Spleen (tissue), 11 donors: Measurements from ENCODE around the gene LTBP1. TPM values are rescaled to one million over a fixed set of nuclear protein-coding genes. Genes with fewer than 3 reads are reported as not detected.

Experiments
- DNase-seq: peaks from one replicate; pipeline ENCODE4 v3.0.0-alpha.2; 2020
- H3K27ac ChIP-seq, 8 donors: fragments of 200-600 bp; sonication (generic) in 7 of 8; 1 replicate in 4 of 8; 2 replicates in 4 of 8; pipeline versions ENCODE4 v1.5.0 to v1.8.0; 2016 to 2021; ENCODE audit warnings: inconsistent platforms in 4 of 8, mild to moderate bottlenecking in 4 of 8, moderate library complexity in 1 of 8
- H3K27me3 ChIP-seq, 7 donors: fragments of 200-600 bp; sonication (generic) in 6 of 7; replicated peaks in 1 of 7; 1 replicate in 4 of 7; 2 replicates in 3 of 7; pipeline versions ENCODE4 v1.5.0 to v1.8.0; 2016 to 2021; ENCODE audit warnings: inconsistent platforms in 3 of 7, mild to moderate bottlenecking in 1 of 7
- H3K36me3 ChIP-seq, 6 donors: fragments of 200-600 bp; sonication (generic) in 5 of 6; 1 replicate in 4 of 6; 2 replicates in 2 of 6; pipeline versions ENCODE4 v1.5.0 to v1.8.0; 2016 to 2021; ENCODE audit warnings: inconsistent platforms in 2 of 6
- H3K4me1 ChIP-seq, 6 donors: fragments of 200-600 bp; sonication (generic) in 5 of 6; 1 replicate in 3 of 6; 2 replicates in 3 of 6; pipeline versions ENCODE4 v1.5.0 to v1.8.0; 2016 to 2021; ENCODE audit warnings: inconsistent platforms in 3 of 6
- H3K4me3 ChIP-seq, 8 donors: fragments of 200-600 bp; sonication (generic) in 7 of 8; 1 replicate in 4 of 8; 2 replicates in 4 of 8; pipeline versions ENCODE4 v1.5.0 to v1.8.0; 2016 to 2021; ENCODE audit warnings: inconsistent platforms in 4 of 8, mild to moderate bottlenecking in 4 of 8, moderate library complexity in 2 of 8
- H3K9me3 ChIP-seq, 8 donors: fragments of 200-600 bp; sonication (generic) in 7 of 8; 1 replicate in 4 of 8; 2 replicates in 4 of 8; pipeline versions ENCODE4 v1.5.0 to v1.8.0; 2016 to 2021; ENCODE audit warnings: inconsistent platforms in 4 of 8
- CTCF ChIP-seq, 11 experiments: fragments of 200-600 bp in 7 of 11; fragments of 450-650 bp in 4 of 11; sonication (generic) in 4 of 11; IDR thresholded peaks in 8 of 11; conservative IDR thresholded peaks in 3 of 11; 1 replicate in 7 of 11; 2 replicates in 4 of 11; pipeline versions ENCODE4 v1.4.0 to v1.8.0; 2016 to 2021; ENCODE audit warnings: antibody characterized with exemption in 11 of 11, inconsistent platforms in 4 of 11, mild to moderate bottlenecking in 1 of 11
- POLR2A ChIP-seq, 3 donors: fragments of 450-650 bp; IDR thresholded peaks; one replicate each; pipeline ENCODE4 v1.5.1; 2017; ENCODE audit warnings: antibody characterized with exemption in 3 of 3, mild to moderate bottlenecking in 1 of 3
- POLR2AphosphoS5 ChIP-seq, 3 donors: sonication (generic); formaldehyde crosslinking; IDR thresholded peaks; one replicate each; pipeline ENCODE4 v1.5.1; 2017; ENCODE audit warnings: antibody characterized with exemption in 3 of 3
- WGBS, 5 donors: extraction: QIAGEN DNeasy Blood & Tissue Kit in 3 of 5; methylation state at CpG; one replicate each; pipeline versions ENCODE4 v1.1.5 to v1.1.7; 2013 to 2018; 5-methylcytosine and 5-hydroxymethylcytosine counted together
- intact Hi-C: fragments of 100-400 bp; cut with DNase I; formaldehyde crosslinking; loops from one replicate; pipeline ENCODE4 v1.15.0; 2023; ENCODE audit warnings: low total_unique reads
- polyA plus RNA-seq, 3 donors: library from polyadenylated mRNA; stranded (reverse); fragments of 200-250 nt; gene quantifications; one replicate each; pipeline ENCODE4 v1.2.1, GENCODE V29; 2013
- total RNA-seq, 7 donors: library from RNA; depleted of rRNA in 3 of 7; stranded (reverse); fragments of >200 nt in 3 of 7; fragmentation: NEBNext Ultra II Directional in 4 of 7; extraction: Animal tissue kit (Norgen Biotek cat#: 25700) in 4 of 7; gene quantifications; one replicate each; pipeline versions ENCODE4 v1.1.0 to v1.2.1, GENCODE V29; 2016 to 2021
- donor health status: healthy with polysubstance abuse.
- donor health status: DM: no; HTN: no; CAD: no; lungs with moderate emphysema.
- donor health status: DM: no; HTN: no; CAD: no.
- donor health status: Bipolar disorder and iron deficiency.
- donor health status: healthy.
- donor health status: DM: no; HTN: no; CAD: no.
- donor health status: DM: yes; HTN: yes; CAD: no.

The LTBP1 gene
- total and polyA plus RNA-seq, 10 donors = 6.8 to 28.0 (median 13.3) TPM

DNA sequence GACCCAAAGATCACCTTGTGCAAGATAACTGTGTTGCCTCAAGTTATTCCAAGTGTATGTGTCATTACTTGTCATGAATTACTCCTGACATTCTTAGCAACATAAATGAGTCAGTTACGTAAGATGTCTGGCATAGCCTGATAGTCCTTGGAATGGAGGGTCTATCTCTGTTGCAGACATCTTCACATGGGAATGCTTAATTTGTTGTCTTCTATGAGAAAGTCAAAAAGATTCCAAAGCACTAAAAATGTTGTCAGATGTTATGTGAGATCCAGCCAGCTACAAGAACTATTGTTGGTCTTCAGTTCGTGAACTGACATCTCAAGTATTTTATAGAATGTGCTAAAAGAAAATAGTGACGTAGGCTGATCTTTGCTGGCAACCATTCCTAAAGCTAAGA lies 351.5 kb downstream of the LTBP1 start:
- no peak for DNase-seq
- Histone ChIP-seq H3K36me3 (no peaks in the 10 kb centered on the region), H3K4me3 (no peak overlapping the region), H3K27ac (no peak overlapping the region), H3K27me3 (no peaks in the 10 kb centered on the region), H3K4me1 (no peaks in the 10 kb centered on the region), H3K9me3 (no peaks in the 10 kb centered on the region)
- intact Hi-C loops = no loop called here
- TF ChIP-seq CTCF (IDR thresholded peaks at IDR 0.05 in 8 of 11, conservative IDR thresholded peaks at IDR 0.05 in 3 of 11) (no peak), POLR2AphosphoS5 (IDR thresholded peaks at IDR 0.05) (no peak), POLR2A (IDR thresholded peaks at IDR 0.05) (no peak)
- 86 to 93% (median 90%) methylated on average over 3 of the region's 3 CpGs for WGBS, 5 donors

- intact Hi-C loops = no loop called here
- H3K36me3 ChIP-seq = no peaks in the 10 kb centered on the region
- 93 to 98% (median 94%) methylated on average over 3 of the region's 3 CpGs for WGBS, 5 donors
- H3K27ac ChIP-seq = no peak overlapping the region
- no peaks in the 10 kb centered on the region for H3K4me1 ChIP-seq
- no peaks in the 10 kb centered on the region for H3K27me3 ChIP-seq
- no peak overlapping the region for H3K4me3 ChIP-seq
- H3K9me3 ChIP-seq = no peaks in the 10 kb centered on the region
- TF ChIP-seq POLR2A (IDR thresholded peaks at IDR 0.05) (no peak), POLR2AphosphoS5 (IDR thresholded peaks at IDR 0.05) (no peak), CTCF (IDR thresholded peaks at IDR 0.05 in 8 of 11, conservative IDR thresholded peaks at IDR 0.05 in 3 of 11) (no peak)
- no peak for DNase-seq
Observed at GRCh38 chr2:33301355-33301754, 354.6 kb downstream of the LTBP1 start.

GRCh38 chr2:33302348-33302747 lies 355.6 kb downstream of the LTBP1 start:
- H3K4me3 ChIP-seq = no peak overlapping the region
- H3K4me1 ChIP-seq = no peaks in the 10 kb centered on the region

More at GRCh38 chr2:33302348-33302747, 355.6 kb downstream of the LTBP1 start:
- Histone ChIP-seq H3K9me3 (no peaks in the 10 kb centered on the region), H3K27ac (no peak overlapping the region), H3K36me3 (no peaks in the 10 kb centered on the region), H3K27me3 (no peaks in the 10 kb centered on the region)
- no peak for DNase-seq
- intact Hi-C loops = no loop called here
- WGBS, 5 donors = 68 to 91% (median 74%) methylated on average over 2 of the region's 2 CpGs
- TF ChIP-seq CTCF (IDR thresholded peaks at IDR 0.05 in 8 of 11, conservative IDR thresholded peaks at IDR 0.05 in 3 of 11) = no peak
- no peak for TF ChIP-seq POLR2AphosphoS5 (IDR thresholded peaks at IDR 0.05)
- no peak for TF ChIP-seq POLR2A (IDR thresholded peaks at IDR 0.05)
